NCI-H69 (cell line): Measurements from ENCODE around the gene PLEKHO2.
"Not testable (repeated sequence)": the region's sequence is repeated elsewhere in the genome, so short reads cannot be mapped to it uniquely, and the experiment has no call there.

Source experiments
- DNase-seq: peaks from one replicate; lab custom pipeline; 2025; lab: John Stamatoyannopoulos, UW

Gene PLEKHO2, protein sequence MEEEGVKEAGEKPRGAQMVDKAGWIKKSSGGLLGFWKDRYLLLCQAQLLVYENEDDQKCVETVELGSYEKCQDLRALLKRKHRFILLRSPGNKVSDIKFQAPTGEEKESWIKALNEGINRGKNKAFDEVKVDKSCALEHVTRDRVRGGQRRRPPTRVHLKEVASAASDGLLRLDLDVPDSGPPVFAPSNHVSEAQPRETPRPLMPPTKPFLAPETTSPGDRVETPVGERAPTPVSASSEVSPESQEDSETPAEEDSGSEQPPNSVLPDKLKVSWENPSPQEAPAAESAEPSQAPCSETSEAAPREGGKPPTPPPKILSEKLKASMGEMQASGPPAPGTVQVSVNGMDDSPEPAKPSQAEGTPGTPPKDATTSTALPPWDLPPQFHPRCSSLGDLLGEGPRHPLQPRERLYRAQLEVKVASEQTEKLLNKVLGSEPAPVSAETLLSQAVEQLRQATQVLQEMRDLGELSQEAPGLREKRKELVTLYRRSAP

DNA sequence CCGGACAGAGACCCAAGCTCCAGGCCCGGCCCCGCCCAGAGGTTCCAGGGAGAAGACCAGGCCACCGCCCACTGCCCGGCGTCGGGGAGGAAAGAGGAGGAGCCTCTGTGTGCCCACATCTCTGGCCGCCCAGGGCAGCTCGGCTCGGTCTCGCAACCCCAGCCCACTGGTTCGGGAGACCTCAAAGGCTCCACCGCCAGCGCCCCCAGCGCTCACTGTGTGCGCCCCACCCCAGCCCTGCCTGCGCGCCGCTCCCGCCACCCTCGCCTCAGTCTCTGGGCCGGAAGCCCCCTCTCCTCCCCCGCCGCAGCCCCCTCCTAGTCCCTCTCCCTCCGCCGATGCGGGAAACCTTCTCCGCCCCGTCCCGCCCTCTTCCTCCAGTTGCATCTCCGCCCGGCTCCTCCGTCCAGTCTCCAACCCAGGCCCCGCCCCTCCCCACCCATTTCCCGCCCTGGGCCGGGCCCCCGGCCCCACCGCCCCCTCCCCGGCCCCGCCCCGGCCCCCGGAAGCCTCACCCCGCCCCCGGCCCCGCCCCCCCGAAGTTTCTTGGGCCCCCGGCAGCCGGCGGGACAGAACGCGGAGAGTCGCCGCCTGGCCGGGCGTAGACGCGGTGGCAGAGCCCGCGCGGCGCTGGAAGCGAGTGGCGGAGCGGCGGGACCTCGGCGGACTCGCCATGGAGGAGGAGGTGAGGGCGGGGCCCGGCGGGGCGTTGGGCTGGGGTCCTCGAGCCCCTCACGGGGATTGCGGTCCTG lies at the start of gene PLEKHO2:
TSS of gene PLEKHO2 (plus strand) at position 572 of the 752 bp plus-strand sequence. CDS start at position 674, 102 bp downstream.
- peak; percentile 98 for DNase-seq

DNA sequence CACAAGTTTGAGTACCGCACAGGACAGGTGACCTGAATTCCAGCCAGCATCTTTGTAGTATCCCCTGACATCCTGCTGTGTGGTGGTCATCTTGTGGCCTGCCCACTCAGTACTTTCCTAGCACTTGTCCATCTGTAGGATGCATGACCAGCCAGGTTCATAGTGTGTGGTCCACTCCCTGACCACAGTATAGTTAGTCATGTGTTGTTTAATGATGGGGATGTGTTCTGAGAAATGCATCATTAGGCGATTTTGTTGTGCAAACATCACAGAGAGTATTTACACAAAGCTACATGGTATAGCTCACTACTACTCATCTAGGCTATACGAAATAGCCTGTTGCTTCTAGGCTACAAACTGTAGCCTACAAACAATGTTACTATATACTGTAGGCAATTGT lies 49.4 kb upstream of the PLEKHO2 start:
- peak; percentile 28 for DNase-seq

DNA sequence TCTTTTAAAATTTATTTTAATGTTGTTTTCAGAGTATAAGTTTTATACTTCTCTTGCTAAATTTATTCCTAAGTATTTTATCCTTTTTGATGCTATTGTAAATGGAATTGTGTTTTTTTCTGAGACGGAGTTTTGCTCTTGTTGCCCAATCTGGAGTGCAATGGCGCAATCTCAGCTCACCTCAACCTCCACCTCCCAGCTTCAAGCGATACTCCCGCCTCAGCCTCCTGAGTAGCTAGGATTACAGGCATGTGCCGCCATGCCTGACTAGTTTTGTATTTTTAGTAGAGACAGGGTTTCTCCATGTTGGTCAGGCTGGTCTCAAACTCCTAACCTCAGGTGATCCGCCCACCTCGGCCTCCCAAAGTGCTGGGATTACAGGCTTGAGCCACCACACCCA lies 46.4 kb upstream of the PLEKHO2 start:
- not testable (repeated sequence) for DNase-seq

DNA sequence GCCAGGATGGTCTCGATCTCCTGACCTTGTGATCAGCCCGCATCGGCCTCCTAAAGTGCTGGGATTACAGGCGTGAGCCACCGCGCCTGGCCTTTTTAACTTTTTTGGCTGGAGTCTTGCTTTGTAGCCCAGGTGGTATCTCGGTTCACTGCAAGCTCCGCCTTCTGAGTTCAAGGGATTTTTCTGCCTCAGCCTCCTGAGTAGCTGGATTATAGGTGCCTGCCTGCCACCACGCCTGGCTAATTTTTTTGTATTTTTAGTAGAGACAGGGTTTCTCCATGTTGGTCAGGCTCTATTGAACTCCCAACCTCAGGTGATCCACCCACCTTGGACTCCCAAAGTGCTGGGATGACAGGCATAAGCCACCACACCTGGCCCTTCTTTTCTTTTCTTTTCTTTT lies 45.8 kb upstream of the PLEKHO2 start:
- not testable (repeated sequence) for DNase-seq

DNA sequence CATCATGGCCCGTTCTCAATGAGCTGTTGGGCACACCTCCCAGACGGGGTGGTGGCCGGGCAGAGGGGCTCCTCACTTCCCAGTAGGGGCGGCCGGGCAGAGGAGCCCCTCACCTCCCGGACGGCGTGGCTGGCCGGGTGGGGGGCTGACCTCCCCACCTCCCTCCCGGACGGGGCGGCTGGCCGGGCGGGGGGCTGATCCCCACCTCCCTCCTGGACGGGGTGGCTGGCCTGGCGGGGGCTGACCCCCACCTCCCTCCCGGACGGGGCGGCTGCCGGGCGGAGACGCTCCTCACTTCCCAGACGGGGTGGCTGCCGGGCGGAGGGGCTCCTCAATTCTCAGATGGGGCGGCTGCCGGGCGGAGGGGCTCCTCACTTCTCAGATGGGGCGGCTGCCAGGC lies 42.8 kb upstream of the PLEKHO2 start:
- DNase-seq: not testable (repeated sequence)

DNA sequence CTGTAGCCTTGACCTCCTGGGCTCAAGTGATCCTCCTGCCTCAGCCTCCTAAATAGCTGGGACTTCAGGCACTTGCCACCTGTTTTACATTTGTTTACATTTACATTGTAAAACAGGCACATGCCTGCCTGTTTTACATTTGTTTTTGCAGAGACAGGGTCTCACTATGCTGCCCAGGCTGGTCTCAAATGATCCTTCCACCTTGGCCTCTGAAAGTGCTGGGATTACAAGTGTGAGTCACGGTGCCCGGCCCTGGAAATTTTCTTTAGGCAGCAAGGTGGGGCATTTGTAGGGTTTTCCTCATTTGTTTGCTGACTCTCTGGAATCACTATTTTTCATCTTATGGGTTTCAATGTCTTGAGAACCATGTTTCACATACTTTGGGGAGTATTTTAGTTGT lies 41.2 kb upstream of the PLEKHO2 start:
- no peak for DNase-seq

DNA sequence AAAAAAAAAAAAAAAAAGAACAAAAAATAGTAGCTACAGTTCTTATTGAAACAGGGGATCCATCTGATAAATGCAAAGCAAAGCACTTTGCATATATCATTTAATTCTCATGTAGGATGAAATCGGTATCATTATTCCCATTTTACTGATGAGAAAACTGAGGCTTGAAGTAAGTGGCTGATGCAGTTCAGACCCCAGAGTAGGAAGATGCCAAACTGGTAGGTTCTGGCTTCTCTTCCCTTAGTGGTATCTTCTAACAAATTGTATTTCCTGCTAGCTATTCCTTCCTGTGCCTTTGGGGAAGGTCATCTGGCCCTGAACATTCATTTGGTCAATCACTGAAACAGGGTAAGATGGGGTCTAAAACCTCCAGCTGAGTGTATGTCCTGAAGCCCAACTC lies 38.2 kb upstream of the PLEKHO2 start:
- no peak for DNase-seq

DNA sequence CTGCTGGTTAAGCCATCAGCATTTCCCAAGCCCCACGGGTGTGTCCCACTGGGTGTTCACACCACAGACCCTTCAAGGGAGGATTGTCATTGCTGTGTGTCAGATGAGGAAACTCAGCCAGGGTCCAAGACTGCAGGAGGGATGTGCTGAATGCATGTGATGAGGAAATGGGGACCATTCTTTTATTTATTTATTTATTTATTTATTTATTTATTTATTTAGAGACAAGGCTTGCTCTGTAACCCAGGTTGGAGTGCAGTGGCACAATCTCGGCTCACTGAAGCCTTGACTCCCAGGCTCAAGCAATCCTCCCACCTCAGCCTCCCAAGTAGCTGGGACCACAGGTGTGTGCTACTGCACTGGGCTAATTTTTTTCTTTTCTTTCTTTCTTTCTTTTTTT lies 37.1 kb upstream of the PLEKHO2 start:
- DNase-seq: no peak

DNA sequence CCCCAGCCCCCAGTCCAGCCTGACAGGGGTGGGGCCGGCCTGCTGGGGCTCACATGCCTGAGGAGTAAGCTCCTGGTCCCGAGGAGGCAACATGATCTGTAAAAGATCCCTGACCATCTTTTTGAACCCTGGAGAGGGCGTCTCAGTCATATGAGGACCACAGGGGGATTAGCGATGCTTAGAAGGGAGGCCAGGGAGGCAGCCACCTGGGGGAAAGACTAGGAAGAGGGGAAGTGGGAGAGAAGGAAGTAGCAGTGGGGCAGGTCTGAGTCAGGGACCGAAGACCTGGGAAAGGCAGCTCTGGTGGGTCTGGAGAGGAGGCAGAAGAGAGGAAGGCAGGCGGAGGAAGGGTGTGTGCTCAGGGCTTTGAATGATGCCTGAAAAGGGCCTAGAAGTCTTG lies 35.2 kb upstream of the PLEKHO2 start:
- no peak for DNase-seq

DNA sequence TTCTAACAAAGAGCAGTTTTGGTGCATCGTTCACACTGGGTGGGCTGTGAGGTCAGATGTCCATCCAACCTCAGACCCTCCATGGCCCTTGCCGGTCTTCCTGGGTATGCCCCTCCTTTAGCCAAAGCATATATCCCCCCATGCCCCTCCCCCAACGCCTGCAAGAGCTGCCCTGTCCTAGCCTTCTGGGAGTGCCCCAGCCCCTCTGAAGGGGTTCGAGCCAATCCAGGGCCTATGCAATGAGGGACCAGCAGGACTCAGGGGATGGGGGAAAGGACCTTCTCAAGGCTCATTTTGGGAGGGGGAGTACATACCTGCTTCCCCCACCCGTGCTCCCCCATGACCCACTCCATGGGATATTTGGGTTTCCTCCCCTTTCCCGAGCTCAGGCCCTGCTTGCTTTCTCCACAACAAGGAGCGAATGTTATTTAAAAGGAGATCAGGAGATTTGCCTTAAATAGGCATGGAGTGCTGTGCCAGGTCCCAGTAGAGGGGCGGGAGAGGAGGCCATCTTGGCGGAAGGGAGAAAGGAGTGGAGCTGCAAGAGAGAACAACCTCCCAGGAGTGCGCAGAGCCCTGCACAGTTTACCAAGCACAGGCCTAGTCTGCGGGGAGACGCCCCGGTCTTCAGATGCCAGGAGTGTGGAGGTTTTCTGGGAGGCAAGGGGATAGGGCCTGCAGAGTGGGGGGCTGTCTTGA lies 34.5 kb upstream of the PLEKHO2 start:
- no peak for DNase-seq

DNA sequence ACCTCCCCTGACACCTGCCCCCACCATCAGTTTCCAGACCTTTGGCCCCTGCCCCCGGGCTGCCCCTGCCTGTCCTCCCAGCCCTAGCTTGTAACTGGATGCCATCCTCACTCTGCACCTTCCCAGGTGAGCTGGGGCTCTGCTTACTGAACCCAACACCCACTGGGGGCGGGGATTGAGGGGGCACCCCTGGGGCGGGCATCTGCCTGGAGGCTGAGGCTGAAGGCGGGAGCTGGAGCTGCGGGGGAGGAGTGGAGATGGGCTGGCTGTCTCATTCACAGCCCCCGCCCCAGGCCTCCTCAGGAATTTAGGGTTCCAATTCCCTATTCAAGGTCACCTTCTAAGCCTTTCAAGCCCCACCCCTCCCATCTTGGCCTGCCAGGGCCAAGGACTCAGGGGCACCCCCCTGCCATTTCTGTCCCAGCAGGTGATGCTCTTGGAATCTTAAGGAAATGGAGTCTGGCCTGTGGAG lies 33.9 kb upstream of the PLEKHO2 start:
- no peak for DNase-seq

DNA sequence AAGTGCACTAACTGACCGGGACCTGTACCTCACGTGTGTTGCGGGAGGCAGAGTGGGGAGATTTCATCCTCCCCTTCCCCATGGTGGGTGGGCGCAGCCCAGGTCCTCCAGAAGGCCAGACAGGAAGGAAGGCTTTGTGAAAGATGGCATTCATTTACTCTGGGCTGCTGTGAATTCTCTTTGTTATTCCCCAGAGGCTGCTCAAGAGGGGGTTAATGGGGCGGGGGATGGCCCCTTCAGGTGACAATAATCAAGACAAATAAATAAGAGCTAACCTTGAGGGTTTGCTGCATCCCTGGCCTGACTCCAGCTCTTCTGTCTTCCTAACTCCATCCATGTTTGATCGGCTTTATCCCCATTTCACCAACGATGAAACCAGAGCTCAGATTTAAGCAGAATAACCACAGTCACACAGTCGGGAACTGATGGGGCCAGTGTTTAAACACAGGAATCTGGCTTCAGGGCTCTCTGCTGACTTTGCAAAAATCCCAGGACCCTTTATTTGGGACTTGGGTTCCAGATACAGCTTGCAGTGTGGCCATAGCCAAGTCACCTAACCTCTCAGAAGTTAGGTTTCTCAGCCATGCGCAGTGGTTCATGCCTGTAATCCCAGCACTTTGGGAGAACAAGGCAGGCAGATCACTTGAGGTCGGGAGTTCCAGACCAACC lies 32.8 kb upstream of the PLEKHO2 start:
- DNase-seq: peak; percentile 28

DNA sequence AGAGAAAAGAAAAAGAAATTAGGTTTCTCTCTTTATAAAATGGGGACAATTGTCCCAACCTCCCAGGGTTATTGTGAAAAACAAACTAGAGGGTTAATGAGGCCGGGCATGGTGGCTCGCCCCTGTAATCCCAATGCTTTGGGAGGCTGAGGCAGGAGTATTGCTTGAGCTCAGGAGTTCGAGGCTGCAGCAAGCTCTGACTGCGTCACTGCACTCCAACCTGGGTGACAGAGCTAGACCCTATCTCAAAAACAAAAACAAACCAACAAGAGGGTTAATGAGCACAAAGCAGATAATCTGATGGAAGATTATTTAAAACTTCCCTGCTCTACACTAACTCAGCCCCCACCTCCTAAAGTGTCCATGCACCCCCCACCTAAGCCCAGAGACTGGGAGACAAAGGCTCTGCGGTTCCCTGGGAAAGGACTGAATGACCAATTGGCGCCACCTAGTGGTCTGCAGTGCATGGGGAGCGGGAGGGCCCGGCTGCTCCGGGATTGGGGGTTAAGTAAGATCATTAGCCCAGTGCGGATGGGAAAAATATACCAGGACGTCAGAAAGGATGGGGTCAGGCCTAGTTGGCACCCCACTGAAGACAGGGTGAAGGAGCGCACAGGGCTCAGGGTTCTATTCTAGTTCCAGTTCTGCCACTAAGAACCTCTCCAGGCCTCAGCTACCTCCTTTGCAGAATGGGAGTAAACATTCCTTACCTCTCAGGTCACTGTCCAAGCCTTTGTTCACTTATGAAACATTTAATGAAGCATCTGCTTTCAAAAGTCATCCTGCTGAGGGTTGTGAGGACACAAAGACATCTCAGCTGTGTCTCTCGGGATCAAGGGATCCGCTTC lies 31.8 kb upstream of the PLEKHO2 start:
- DNase-seq: peak; percentile 84

DNA sequence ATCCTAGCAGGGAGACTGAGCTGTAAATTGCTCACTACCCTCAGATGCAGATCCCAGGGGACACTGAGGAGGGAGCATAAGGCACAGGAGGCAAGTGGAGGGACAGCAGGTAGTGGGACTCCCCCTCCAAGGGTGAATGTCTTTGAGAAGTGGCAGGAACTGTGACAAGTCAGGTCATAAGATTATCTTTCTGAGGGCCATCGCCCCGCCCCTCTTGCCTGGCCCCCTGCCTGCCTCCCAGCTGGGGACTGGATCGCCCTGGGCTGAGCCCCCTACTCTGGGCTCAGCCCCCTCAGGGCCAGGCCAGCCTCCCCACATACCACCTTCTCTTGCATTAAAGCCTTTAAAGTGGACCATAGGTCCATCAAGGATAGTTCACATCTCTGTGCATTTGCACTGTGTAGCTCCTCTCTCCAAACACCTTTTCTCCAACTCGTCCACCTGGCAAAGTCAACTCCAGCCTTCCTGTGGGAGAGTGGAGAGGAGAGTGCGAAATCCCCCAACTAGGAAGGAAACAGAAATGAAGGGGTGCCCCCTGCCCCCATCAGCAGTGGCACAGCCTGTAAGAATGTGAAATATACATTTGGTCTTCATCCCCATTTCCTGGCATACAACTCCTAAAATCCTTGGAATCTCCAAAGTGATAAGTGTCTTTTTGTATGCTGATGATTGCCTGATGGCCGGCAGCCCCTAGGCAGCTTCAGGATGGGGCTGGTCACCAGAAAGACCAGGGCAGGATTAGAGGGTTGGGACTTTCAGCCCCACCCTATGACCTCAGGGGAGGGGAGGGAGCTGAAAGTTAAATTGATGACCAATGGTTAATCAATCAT lies 31.0 kb upstream of the PLEKHO2 start:
- DNase-seq: peak; percentile 25

DNA sequence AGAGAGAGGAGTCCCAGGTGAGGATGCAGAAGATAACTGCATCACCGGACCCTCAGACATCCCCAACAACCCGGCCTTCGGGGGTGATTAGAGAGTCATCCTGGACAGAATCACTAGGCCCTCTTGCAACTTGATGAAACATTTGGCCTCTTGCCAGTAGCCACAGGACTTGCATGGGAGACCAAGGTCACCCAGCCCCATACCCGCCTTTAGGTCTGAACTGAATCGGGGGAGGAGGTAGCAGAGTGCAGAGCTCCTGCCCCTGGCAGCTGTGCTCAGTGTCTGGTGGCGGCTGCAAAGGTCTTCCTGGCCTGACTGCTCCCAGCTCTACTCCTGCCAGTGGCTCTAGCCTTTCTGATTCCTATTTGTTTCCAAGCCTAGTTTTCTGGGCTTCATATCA lies 28.6 kb upstream of the PLEKHO2 start:
- peak; percentile 62 for DNase-seq

DNA sequence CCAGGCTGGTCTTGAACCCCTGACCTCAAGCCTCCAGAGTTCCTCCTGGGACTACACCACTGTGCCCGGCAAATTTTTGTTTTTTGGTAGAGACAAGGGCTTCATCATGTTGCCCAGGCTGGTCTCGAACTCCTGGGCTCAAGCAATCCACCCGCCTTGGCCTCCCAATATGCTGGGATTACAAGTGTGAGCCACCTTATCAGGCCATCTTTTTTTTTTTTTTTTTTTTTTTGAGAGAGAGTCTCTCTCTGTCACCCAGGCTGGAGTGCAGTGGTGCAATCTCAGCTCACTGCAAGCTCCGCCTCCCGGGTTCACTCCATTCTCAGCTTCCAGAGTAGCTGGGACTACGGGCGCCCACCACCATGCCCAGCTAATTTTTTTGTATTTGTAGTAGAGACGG lies 27.4 kb upstream of the PLEKHO2 start:
- DNase-seq: not testable (repeated sequence)

DNA sequence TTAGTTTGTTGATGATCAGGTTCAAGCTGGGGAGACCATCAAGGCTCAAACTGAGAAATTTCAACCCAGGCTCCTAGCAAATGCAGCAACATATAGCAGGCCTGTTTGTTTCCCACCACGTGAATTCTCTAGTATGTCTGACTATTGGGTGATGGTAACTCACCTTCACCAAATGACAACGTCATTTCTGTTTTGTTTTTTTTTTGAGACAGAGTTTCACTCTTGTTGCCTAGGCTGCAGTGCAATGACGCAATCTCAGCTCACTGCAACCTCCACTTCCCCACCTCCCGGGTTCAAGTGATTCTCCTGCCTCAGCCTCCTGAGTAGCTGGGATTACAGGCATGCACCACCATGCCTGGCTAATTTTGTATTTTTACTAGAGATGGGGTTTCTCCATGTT lies 26.8 kb upstream of the PLEKHO2 start:
- not testable (repeated sequence) for DNase-seq

DNA sequence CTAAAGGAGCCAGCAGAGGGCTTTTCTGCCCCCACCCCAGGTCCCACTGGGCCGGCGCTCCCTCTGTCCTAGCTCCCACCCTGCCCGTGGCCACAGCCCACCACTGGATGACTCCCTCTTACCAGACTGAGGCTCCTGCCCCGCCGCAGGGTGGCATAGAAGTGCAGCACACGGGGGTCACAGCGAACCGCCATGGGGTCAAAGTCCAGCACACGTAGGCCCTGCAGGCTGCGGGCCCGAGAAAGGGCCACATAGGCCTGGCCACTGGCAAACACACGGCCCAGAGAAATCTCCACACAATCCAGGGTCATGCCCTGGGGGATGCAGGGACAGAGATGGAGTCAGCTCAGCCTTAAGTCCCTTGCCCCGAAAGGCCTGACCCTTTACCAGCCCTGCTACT lies 25.3 kb upstream of the PLEKHO2 start:
- no peak for DNase-seq

DNA sequence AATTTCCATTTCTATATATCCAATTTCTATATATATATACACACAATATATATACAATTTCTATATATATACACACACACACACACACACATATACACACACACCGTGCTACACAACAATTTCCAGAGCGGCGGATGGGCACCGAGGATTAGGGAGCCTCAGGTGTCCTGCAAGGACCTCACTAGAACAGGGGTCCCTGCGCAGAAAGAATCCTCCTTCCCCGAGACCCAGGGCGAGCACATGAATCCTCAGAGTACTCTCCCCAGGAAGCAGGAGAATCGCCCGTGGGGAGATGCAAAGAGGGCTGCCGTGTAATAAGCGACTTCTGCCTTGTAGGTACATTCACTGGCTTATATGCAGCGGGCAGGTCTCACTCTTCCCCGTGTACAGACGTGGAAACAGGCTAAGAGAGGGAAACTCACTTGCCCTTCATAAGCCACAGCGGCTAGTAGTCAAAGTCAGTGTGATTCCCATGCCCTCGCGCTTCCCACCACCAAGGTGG lies 16.7 kb upstream of the PLEKHO2 start:
- peak; percentile 76 for DNase-seq
